B cell (primary cell): ENCODE measurements around the gene AMER1. TPM values are rescaled to one million over a fixed set of nuclear protein-coding genes. Genes with fewer than 3 reads are reported as not detected.

Experiments used
- ATAC-seq: fragments of 200-7000 bp; cut with Tn5 transposase; one replicate; pipeline ENCODE4 v1.10.0; 2021; ENCODE audit warnings: low read depth, mild to moderate bottlenecking, moderate number of reproducible peaks, moderate library complexity
- CTCF ChIA-PET: fragments of 350-600 bp; sonication (Branson Sonifier 250); formaldehyde crosslinking; loops from one replicate; lab custom pipeline; 2021; ENCODE audit warnings: antibody characterized with exemption, inconsistent platforms; lab: Charles Lee
- POLR2A ChIA-PET: fragments of 350-600 bp; sonication (Branson Sonifier 250); formaldehyde crosslinking; loops from one replicate; lab custom pipeline; 2021; ENCODE audit warnings: antibody characterized with exemption; lab: Charles Lee
- DNase-seq: peaks from one replicate; pipeline ENCODE4 v3.0.0; 2013
- H2AFZ ChIP-seq: 2 replicates; pipeline ENCODE4 v1.6.1; 2012; ENCODE audit warnings: mild to moderate bottlenecking, low read depth, low read length; ENCODE audit not compliant: insufficient read depth, poor library complexity, severe bottlenecking
- H3K27ac ChIP-seq, 2 donors: 1 replicate in 1 of 2; 2 replicates in 1 of 2; pipeline ENCODE4 v1.5.1; 2012 to 2013; ENCODE audit warnings: low read length in 2 of 2, mild to moderate bottlenecking in 2 of 2, moderate library complexity in 1 of 2
- H3K27me3 ChIP-seq, 4 experiments: fragments of 200-600 bp in 1 of 4; sonication (generic) in 1 of 4; replicated peaks in 1 of 4; 1 replicate in 2 of 4; 2 replicates in 2 of 4; pipeline versions ENCODE4 v1.6.1 to v1.7.0; 2013 to 2016; ENCODE audit warnings: low read length in 3 of 4, mild to moderate bottlenecking in 2 of 4, mixed read lengths in 1 of 4, moderate library complexity in 1 of 4; ENCODE audit not compliant: insufficient read depth in 4 of 4, control insufficient read depth in 3 of 4; ENCODE audit errors: control extremely low read depth in 1 of 4
- H3K36me3 ChIP-seq, 2 experiments: replicated peaks in 1 of 2; 1 replicate in 1 of 2; 2 replicates in 1 of 2; pipeline versions ENCODE4 v1.6.1 to v1.7.1; 2013; ENCODE audit warnings: low read length in 1 of 2; ENCODE audit not compliant: insufficient read depth in 2 of 2, control insufficient read depth in 1 of 2; ENCODE audit errors: control extremely low read depth in 1 of 2, extremely low read depth in 1 of 2
- H3K4me1 ChIP-seq, 2 donors: fragments of 200-600 bp in 1 of 2; sonication (generic) in 1 of 2; 1 replicate in 1 of 2; 2 replicates in 1 of 2; pipeline versions ENCODE4 v1.5.1 to v1.6.1; 2013 to 2017; ENCODE audit warnings: low read length in 2 of 2; ENCODE audit not compliant: control insufficient read depth in 2 of 2, insufficient read depth in 2 of 2
- H3K4me2 ChIP-seq: replicated peaks from 2 replicates; pipeline ENCODE3; 2012; ENCODE audit warnings: mild to moderate bottlenecking, low read depth, low read length; ENCODE audit not compliant: poor library complexity, severe bottlenecking
- H3K4me3 ChIP-seq, 5 experiments: fragments of 200-600 bp in 1 of 5; sonication (generic) in 1 of 5; 1 replicate in 3 of 5; 2 replicates in 2 of 5; pipeline versions ENCODE4 v1.5.1 to v1.7.0; 2011 to 2016; ENCODE audit warnings: low read length in 4 of 5, mild to moderate bottlenecking in 4 of 5, low read depth in 2 of 5, control low read depth in 1 of 5, moderate library complexity in 1 of 5; ENCODE audit not compliant: insufficient read depth in 1 of 5; ENCODE audit errors: control extremely low read depth in 1 of 5, extremely low read depth in 1 of 5
- H3K79me2 ChIP-seq: fragments of 200-600 bp; sonication (generic); one replicate; pipeline ENCODE4 v1.6.0; 2016; ENCODE audit warnings: low read length; ENCODE audit not compliant: control insufficient read depth, insufficient read depth
- H3K9ac ChIP-seq: fragments of 200-600 bp; sonication (generic); 2 replicates; pipeline ENCODE4 v1.6.1; 2017; ENCODE audit warnings: mild to moderate bottlenecking, low read length, moderate library complexity
- H3K9me3 ChIP-seq, 3 donors: one replicate each; pipeline versions ENCODE4 v1.6.1 to v1.7.1; 2013; ENCODE audit warnings: low read length in 2 of 3; ENCODE audit not compliant: control insufficient read depth in 2 of 3, insufficient read depth in 1 of 3; ENCODE audit errors: control extremely low read depth in 1 of 3
- H4K20me1 ChIP-seq: 2 replicates; pipeline ENCODE4 v1.6.0; 2012; ENCODE audit warnings: mild to moderate bottlenecking, low read length; ENCODE audit not compliant: insufficient read depth, control insufficient read depth, poor library complexity, severe bottlenecking
- H3K27ac Mint-ChIP-seq: one replicate; pipeline ENCODE4 v1.8.0; 2021; ENCODE audit warnings: mixed read lengths
- H3K27me3 Mint-ChIP-seq: one replicate; pipeline ENCODE4 v1.8.0; 2021; ENCODE audit warnings: mixed read lengths
- H3K4me1 Mint-ChIP-seq: one replicate; pipeline ENCODE4 v1.8.0; 2021; ENCODE audit warnings: mixed read lengths
- H3K4me3 Mint-ChIP-seq: one replicate; pipeline ENCODE4 v1.8.0; 2021; ENCODE audit warnings: mixed read lengths
- H3K9me3 Mint-ChIP-seq: one replicate; pipeline ENCODE4 v1.8.0; 2022; ENCODE audit warnings: mixed read lengths; ENCODE audit not compliant: insufficient read depth
- CTCF ChIP-seq: fragments of 200-600 bp; IDR thresholded peaks from one replicate; pipeline ENCODE4 v1.8.0; 2022; ENCODE audit warnings: antibody characterized with exemption, mild to moderate bottlenecking
- EZH2 ChIP-seq: IDR thresholded peaks from 2 replicates; pipeline ENCODE4 v1.6.1; 2012; ENCODE audit warnings: borderline replicate concordance, low read depth, mild to moderate bottlenecking, moderate library complexity, low read length; ENCODE audit not compliant: insufficient read depth, poor library complexity, severe bottlenecking
- WGBS: methylation state at CpG from one replicate; pipeline ENCODE4 v1.1.5; 2013; ENCODE audit warnings: missing lambda C conversion rate; ENCODE audit not compliant: insufficient coverage; 5-methylcytosine and 5-hydroxymethylcytosine counted together
- intact Hi-C: fragments of 100-400 bp; cut with micrococcal nuclease; formaldehyde crosslinking; loops from one replicate; pipeline ENCODE4 v1.10.0; 2022
- polyA plus RNA-seq: library from polyadenylated mRNA; depleted of rRNA; stranded (reverse); fragments of >200 nt; gene quantifications from 2 replicates; pipeline ENCODE4 v1.2.3, GENCODE V29; 2012
- total RNA-seq, 2 donors: library from RNA; stranded (reverse); fragments of 120-200 nt in 1 of 2; gene quantifications; 1 replicate in 1 of 2; 2 replicates in 1 of 2; pipeline versions ENCODE4 v1.2.3 to v1.2.4, GENCODE V29; 2013 to 2022

Gene AMER1
- total and polyA plus RNA-seq, 2 donors (not counting 1 experiment from before 2014, with no cell fraction given): 1.5 to 8.6 TPM

GRCh38 chrX:64206556-64207162 lies 1.2 kb upstream of the AMER1 start:
- peak overlapping the region; percentile 21 to 82 (median 78) for H3K4me3 ChIP-seq
- WGBS: 100% methylated on average over 1 of the region's 5 CpGs
- H3K36me3 ChIP-seq: no peaks in the 10 kb centered on the region
- no peaks in the 10 kb centered on the region for H3K27me3 ChIP-seq
- ChIA-PET POLR2A (interaction anchor here (1.4 kb wide), 1 partner anchor 452 kb away, joined by 5 read pairs; a partner anchor contains a TSS), CTCF (no interaction called here)
- no peaks in the 10 kb centered on the region for H3K9me3 Mint-ChIP-seq
- H3K9me3 ChIP-seq: no peaks in the 10 kb centered on the region
- peak overlapping the region; percentile 77 for H3K9ac ChIP-seq
- H3K4me1 ChIP-seq: peaks cover 3 to 19% of the 10 kb centered on the region in 2 donors
- peak overlapping the region; percentile 83 for H2AFZ ChIP-seq
- H4K20me1 ChIP-seq: no peaks in the 10 kb centered on the region
- peak overlapping the region; percentile 80 for H3K4me2 ChIP-seq
- H3K79me2 ChIP-seq: no peaks in the 10 kb centered on the region
- H3K27ac ChIP-seq: peak overlapping the region; percentile 86 to 89
- peaks cover 24% of the 10 kb centered on the region for H3K4me1 Mint-ChIP-seq
- H3K4me3 Mint-ChIP-seq: peak overlapping the region; percentile 92
- H3K27ac Mint-ChIP-seq: peak overlapping the region; percentile 92
- ATAC-seq (no peak), DNase-seq (no peak)
- intact Hi-C loops: loop anchor here (5.0 to 10.0 kb wide), 4 partner anchors 644 to 1201 kb away; partner anchors contain the start of genes ZC3H12B and ZC4H2
- TF ChIP-seq CTCF: no peak
- TF ChIP-seq EZH2: no peak
- no peaks in the 10 kb centered on the region for H3K27me3 Mint-ChIP-seq
